HepG2 (cell line): ENCODE data around the gene NOSIP. TPM values are rescaled to one million over a fixed set of nuclear protein-coding genes. Genes with fewer than 3 reads are reported as not detected.
A peak's percentile ranks its signal among the peaks of the same experiment; 100 is the strongest.

Source experiments
- DMAP1 ChIP-seq: IDR thresholded peaks from 2 replicates; pipeline ENCODE4 v1.6.1; 2016
- E2F1 ChIP-seq: sonication (generic); formaldehyde crosslinking; IDR thresholded peaks from 2 replicates; pipeline ENCODE4 v1.5.0; 2020; ENCODE audit warnings: missing genetic modification reagents
- FOXO1 ChIP-seq: sonication (generic); formaldehyde crosslinking; IDR thresholded peaks from 2 replicates; pipeline ENCODE4 v1.4.0; 2020; ENCODE audit warnings: missing genetic modification reagents
- HNRNPK ChIP-seq: fragments of 200-400 bp; formaldehyde crosslinking; IDR thresholded peaks from 2 replicates; pipeline ENCODE4 v1.6.1; 2018; ENCODE audit warnings: low read length, low read depth, moderate library complexity, mild to moderate bottlenecking; ENCODE audit not compliant: poor library complexity, severe bottlenecking
- IRF1 ChIP-seq: sonication (generic); formaldehyde crosslinking; IDR thresholded peaks from 2 replicates; pipeline ENCODE4 v1.4.0; 2020; ENCODE audit warnings: low read depth, mild to moderate bottlenecking, missing genetic modification reagents
- MAF1 ChIP-seq: sonication (generic); formaldehyde crosslinking; IDR thresholded peaks from 2 replicates; pipeline ENCODE4 v1.5.0; 2020; ENCODE audit warnings: missing genetic modification reagents, borderline replicate concordance
- NFYB ChIP-seq: sonication (generic); formaldehyde crosslinking; IDR thresholded peaks from 2 replicates; pipeline ENCODE4 v1.4.0; 2020; ENCODE audit warnings: missing genetic modification reagents
- PATZ1 ChIP-seq: sonication (generic); formaldehyde crosslinking; IDR thresholded peaks from 2 replicates; pipeline ENCODE4 v1.4.0; 2020; ENCODE audit warnings: missing genetic modification reagents
- POLR2A ChIP-seq, 2 experiments: IDR thresholded peaks; 2 replicates each; pipeline ENCODE4 v1.6.1; 2011; ENCODE audit warnings: low read depth in 2 of 2, low read length in 2 of 2, mild to moderate bottlenecking in 1 of 2, moderate library complexity in 1 of 2; ENCODE audit not compliant: insufficient read depth in 1 of 2
- PTBP1 ChIP-seq: fragments of 200-400 bp; formaldehyde crosslinking; IDR thresholded peaks from 2 replicates; pipeline ENCODE4 v1.6.1; 2018; ENCODE audit warnings: low read length, low read depth; ENCODE audit not compliant: poor library complexity, severe bottlenecking
- RBFOX2 ChIP-seq: fragments of 200-400 bp; formaldehyde crosslinking; IDR thresholded peaks from 2 replicates; pipeline ENCODE4 v1.6.1; 2017; ENCODE audit warnings: low read depth, mild to moderate bottlenecking, low read length
- SIX4 ChIP-seq: sonication (generic); formaldehyde crosslinking; IDR thresholded peaks from 2 replicates; pipeline ENCODE4 v1.4.0; 2020; ENCODE audit warnings: missing genetic modification reagents
- SMARCE1 ChIP-seq: fragments of 450-650 bp; IDR thresholded peaks from 2 replicates; pipeline ENCODE4 v1.6.1; 2017; ENCODE audit warnings: borderline replicate concordance
- TARDBP ChIP-seq: sonication (generic); formaldehyde crosslinking; IDR thresholded peaks from 2 replicates; pipeline ENCODE4 v1.8.0; 2022; ENCODE audit warnings: mild to moderate bottlenecking, missing genetic modification reagents
- THAP11 ChIP-seq: IDR thresholded peaks from 2 replicates; pipeline ENCODE4 v1.6.1; 2016; ENCODE audit warnings: missing biosample characterization, missing genetic modification reagents
- ZBTB3 ChIP-seq: sonication (generic); formaldehyde crosslinking; IDR thresholded peaks from 2 replicates; pipeline ENCODE4 v1.4.0; 2020; ENCODE audit warnings: low read depth, mild to moderate bottlenecking, moderate library complexity, missing genetic modification reagents, borderline replicate concordance
- ZMAT3 ChIP-seq: sonication (generic); formaldehyde crosslinking; conservative IDR thresholded peaks from 2 replicates; pipeline ENCODE4 v1.7.0; 2021; ENCODE audit warnings: missing genetic modification reagents
- ZNF234 ChIP-seq: sonication (generic); formaldehyde crosslinking; conservative IDR thresholded peaks from 2 replicates; pipeline ENCODE4 v1.5.1; 2020; ENCODE audit warnings: mild to moderate bottlenecking, missing genetic modification reagents
- ZNF350 ChIP-seq: sonication (generic); formaldehyde crosslinking; IDR thresholded peaks from 2 replicates; pipeline ENCODE4 v1.4.0; 2020; ENCODE audit warnings: mild to moderate bottlenecking, low read depth, missing genetic modification reagents, borderline replicate concordance
- ZNF615 ChIP-seq: sonication (generic); formaldehyde crosslinking; IDR thresholded peaks from 2 replicates; pipeline ENCODE4 v1.5.0; 2020; ENCODE audit warnings: mild to moderate bottlenecking, missing genetic modification reagents, borderline replicate concordance
- ZNF724P ChIP-seq: sonication (generic); formaldehyde crosslinking; IDR thresholded peaks from 2 replicates; pipeline ENCODE4 v1.8.0; 2022; ENCODE audit warnings: missing genetic modification reagents, borderline replicate concordance
- polyA plus RNA-seq, 8 experiments: library from polyadenylated mRNA; depleted of rRNA in 3 of 8; stranded (reverse) in 7 of 8; unstranded in 1 of 8; fragments of >200 nt; fragmentation: Illumina TruSeq in 4 of 8; extraction: Trizol in 4 of 8; gene quantifications; 2 replicates each; pipeline versions ENCODE4 v1.2.1 to v1.2.3, GENCODE V29; 2011 to 2016; ENCODE audit warnings: low read depth in 4 of 8, missing spikeins in 1 of 8, mixed read lengths in 1 of 8; ENCODE audit not compliant: insufficient read depth in 1 of 8
- total RNA-seq, 5 experiments: library from RNA; depleted of rRNA; stranded (reverse); fragments of >200 nt; fragmentation: Illumina TruSeq; extraction: Trizol; gene quantifications; 2 replicates each; pipeline ENCODE4 v1.2.3, GENCODE V29; 2016; ENCODE audit warnings: low read depth in 1 of 5
- TF ChIP-seq, protein P1 (sequence below): sonication (generic); formaldehyde crosslinking; IDR thresholded peaks from 2 replicates; pipeline ENCODE4 v1.4.0; 2020; ENCODE audit warnings: missing genetic modification reagents, mild to moderate bottlenecking, borderline replicate concordance
- TF ChIP-seq, protein P2 (sequence below): sonication (generic); formaldehyde crosslinking; IDR thresholded peaks from 2 replicates; pipeline ENCODE4 v1.5.1; 2020; ENCODE audit warnings: mild to moderate bottlenecking, moderate library complexity, missing genetic modification reagents

NOSIP gene
- total and polyA plus RNA-seq, 2 of the 13 experiments (the other 11 are each of a cell fraction or from before 2014, with no cell fraction given) = 54.3 to 78.0 TPM

- TF ChIP-seq, protein P1, sequence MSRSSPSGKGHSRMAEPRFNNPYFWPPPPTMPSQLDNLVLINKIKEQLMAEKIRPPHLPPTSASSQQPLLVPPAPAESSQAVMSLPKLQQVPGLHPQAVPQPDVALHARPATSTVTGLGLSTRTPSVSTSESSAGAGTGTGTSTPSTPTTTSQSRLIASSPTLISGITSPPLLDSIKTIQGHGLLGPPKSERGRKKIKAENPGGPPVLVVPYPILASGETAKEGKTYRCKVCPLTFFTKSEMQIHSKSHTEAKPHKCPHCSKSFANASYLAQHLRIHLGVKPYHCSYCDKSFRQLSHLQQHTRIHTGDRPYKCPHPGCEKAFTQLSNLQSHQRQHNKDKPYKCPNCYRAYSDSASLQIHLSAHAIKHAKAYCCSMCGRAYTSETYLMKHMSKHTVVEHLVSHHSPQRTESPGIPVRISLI (CRISPR knock-in tag) = peak; percentile 92
- no peak for TF ChIP-seq PTBP1
- TF ChIP-seq ZNF350 (CRISPR knock-in tag) = no peak
- no peak for TF ChIP-seq ZNF615 (CRISPR knock-in tag)
- no peak for TF ChIP-seq ZBTB3 (CRISPR knock-in tag)
- no peak; the same call in 1 of the 2 replicates for TF ChIP-seq THAP11
- TF ChIP-seq ZNF724P (CRISPR knock-in tag) = no peak
- TF ChIP-seq, protein P2, sequence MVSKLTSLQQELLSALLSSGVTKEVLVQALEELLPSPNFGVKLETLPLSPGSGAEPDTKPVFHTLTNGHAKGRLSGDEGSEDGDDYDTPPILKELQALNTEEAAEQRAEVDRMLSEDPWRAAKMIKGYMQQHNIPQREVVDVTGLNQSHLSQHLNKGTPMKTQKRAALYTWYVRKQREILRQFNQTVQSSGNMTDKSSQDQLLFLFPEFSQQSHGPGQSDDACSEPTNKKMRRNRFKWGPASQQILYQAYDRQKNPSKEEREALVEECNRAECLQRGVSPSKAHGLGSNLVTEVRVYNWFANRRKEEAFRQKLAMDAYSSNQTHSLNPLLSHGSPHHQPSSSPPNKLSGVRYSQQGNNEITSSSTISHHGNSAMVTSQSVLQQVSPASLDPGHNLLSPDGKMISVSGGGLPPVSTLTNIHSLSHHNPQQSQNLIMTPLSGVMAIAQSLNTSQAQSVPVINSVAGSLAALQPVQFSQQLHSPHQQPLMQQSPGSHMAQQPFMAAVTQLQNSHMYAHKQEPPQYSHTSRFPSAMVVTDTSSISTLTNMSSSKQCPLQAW (CRISPR knock-in tag) = no peak
- TF ChIP-seq DMAP1 (CRISPR knock-in tag) = 0 out of 2 replicates have a peak, but pooled peaks have one; percentile 18
- no peak for TF ChIP-seq E2F1 (CRISPR knock-in tag)
- no peak for TF ChIP-seq IRF1 (CRISPR knock-in tag)
- no peak for TF ChIP-seq TARDBP (CRISPR knock-in tag)
- TF ChIP-seq HNRNPK = peak; percentile 60
- TF ChIP-seq FOXO1 (CRISPR knock-in tag) = 0 out of 2 replicates have a peak, but pooled peaks have one; percentile 16
- peak; percentile 59; the same call in 1 of the 2 replicates for TF ChIP-seq PATZ1
- TF ChIP-seq ZMAT3 (CRISPR knock-in tag) = 0 out of 2 replicates have a peak, but pooled peaks have one; percentile 18
- TF ChIP-seq NFYB (CRISPR knock-in tag) = no peak
- no peak for TF ChIP-seq MAF1 (CRISPR knock-in tag)
- TF ChIP-seq RBFOX2 = no peak
- TF ChIP-seq ZNF234 = no peak
- TF ChIP-seq SMARCE1 = no peak
- peak in 1 of 2 experiments; percentile 71; a peak in 2 of 4 replicates for TF ChIP-seq POLR2A (IDR thresholded peaks at IDR 0.05; ENCODE audit: insufficient read depth in 1 of 2, low read depth in 2 of 2, low read length in 2 of 2)
- no peak for TF ChIP-seq SIX4 (CRISPR knock-in tag)
Observed at GRCh38 chr19:49590971-49591730, 10.8 kb upstream of the NOSIP start, which contains the start of gene PRR12 (continued).
